Right lobe of liver (tissue), 4 donors: ENCODE data around the gene AFF4.

Experiments used
- POLR2A ChIP-seq: fragments of 450-650 bp; IDR thresholded peaks from one replicate; pipeline ENCODE4 v1.6.1; 2017; ENCODE audit warnings: antibody characterized with exemption, mild to moderate bottlenecking
- TF ChIP-seq, protein P1 (sequence below), 4 donors: fragments of 200-600 bp in 3 of 4; fragments of 450-650 bp in 1 of 4; IDR thresholded peaks; one replicate each; pipeline versions ENCODE4 v1.5.1 to v1.8.0; 2016 to 2022; ENCODE audit warnings: antibody characterized with exemption in 4 of 4, mild to moderate bottlenecking in 2 of 4
- donor health status: DM: no; HTN: no; CAD: no.
- donor health status: DM: no; HTN: no; CAD: no.
- donor health status: DM: no; HTN: yes; CAD: no.

DNA sequence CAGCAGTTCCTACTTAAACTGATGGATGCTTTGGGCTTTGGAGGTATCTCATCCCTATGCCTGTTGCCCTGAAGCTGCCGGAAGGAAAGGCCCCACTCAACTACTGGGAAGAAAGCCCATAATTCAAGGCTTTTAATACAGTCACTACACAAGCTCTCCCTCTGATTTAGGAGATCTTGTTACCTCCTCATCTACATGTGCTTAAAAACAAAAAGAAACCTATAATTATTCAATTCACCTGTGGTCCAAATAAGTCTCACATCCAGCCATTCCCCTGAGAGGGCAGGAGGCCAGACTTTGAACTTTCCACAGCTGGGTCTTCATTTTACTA, 90.7 kb downstream of the AFF4 start:
- TF ChIP-seq, protein P1, sequence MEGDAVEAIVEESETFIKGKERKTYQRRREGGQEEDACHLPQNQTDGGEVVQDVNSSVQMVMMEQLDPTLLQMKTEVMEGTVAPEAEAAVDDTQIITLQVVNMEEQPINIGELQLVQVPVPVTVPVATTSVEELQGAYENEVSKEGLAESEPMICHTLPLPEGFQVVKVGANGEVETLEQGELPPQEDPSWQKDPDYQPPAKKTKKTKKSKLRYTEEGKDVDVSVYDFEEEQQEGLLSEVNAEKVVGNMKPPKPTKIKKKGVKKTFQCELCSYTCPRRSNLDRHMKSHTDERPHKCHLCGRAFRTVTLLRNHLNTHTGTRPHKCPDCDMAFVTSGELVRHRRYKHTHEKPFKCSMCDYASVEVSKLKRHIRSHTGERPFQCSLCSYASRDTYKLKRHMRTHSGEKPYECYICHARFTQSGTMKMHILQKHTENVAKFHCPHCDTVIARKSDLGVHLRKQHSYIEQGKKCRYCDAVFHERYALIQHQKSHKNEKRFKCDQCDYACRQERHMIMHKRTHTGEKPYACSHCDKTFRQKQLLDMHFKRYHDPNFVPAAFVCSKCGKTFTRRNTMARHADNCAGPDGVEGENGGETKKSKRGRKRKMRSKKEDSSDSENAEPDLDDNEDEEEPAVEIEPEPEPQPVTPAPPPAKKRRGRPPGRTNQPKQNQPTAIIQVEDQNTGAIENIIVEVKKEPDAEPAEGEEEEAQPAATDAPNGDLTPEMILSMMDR (IDR thresholded peaks at IDR 0.05): no peak
- no peak for TF ChIP-seq POLR2A
